Placental pericyte (primary cell): ENCODE results near the gene SHROOM1. TPM values are rescaled to one million over a fixed set of nuclear protein-coding genes. Genes with fewer than 3 reads are reported as not detected.

ENCODE experiments used
- small RNA-seq: library from RNA; depleted of rRNA; stranded (forward); fragments of <200 nt; gene quantifications from one replicate; pipeline ENCODE3, GENCODE V24; 2012; ENCODE audit warnings: low replicate concordance
- total RNA-seq: library from RNA; depleted of rRNA; stranded (reverse); fragments of >200 nt; gene quantifications from 2 replicates; pipeline ENCODE4 v1.2.3, GENCODE V29; 2012

The SHROOM1 gene
- total RNA-seq: 2.0 and 8.9 TPM in 2 replicates

GRCh38 chr5:132830436-132831094 lies at the start of gene SHROOM1:
SHROOM1 (minus strand) TSS chr5:132830647; CDS start chr5:132826140, 4,507 bp downstream.

DNA sequence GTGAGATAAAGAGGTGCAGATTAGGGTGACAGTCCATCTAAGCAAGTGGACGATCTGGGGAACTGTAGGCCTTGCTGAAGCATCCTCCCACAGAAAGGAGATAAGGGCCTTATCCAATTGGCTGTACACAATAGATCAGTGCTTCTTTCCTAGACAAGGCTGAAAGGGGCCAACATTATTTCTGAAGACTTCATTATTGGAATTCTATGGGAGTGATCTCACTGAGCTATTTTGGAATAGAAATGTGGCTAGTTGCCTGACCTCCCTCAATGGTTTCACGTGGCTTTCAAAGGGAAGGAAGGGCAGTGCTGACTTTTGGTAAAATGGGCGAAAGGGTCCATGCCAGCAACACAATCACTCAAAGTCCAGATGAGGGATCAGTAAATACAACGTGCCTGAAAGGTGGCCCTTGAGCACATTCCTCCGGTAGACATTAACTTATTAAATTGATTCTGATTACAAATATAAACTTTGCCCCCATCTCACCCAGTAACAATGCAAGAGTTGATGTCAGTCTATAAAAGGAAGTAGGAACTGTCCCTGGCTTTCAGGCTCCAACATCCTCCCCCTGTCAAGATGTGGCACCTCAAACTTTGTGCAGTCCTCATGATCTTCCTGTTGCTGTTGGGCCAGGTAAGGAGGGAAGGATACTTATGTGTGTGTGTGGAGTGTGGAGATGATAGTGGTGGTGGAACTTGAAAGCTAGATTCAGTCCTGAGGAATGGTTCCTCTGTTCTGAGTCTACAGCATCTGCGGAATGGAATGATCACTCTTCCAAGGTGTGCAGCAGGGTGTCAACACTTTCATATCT lies 42.9 kb upstream of the SHROOM1 start, which contains the start of gene LEAP2:
Gene LEAP2 (plus strand): TSS at position 550 of the 811 bp plus-strand sequence. CDS start 27 bp downstream, at position 577.

GRCh38 chr5:132866342-132867045 lies 36.0 kb upstream of the SHROOM1 start, which contains the start of the genes GDF9 and UQCRQ:
GDF9 (minus strand) TSS chr5:132866469; CDS start chr5:132864533, 1,936 bp downstream.
UQCRQ (plus strand) TSS chr5:132866642; CDS start chr5:132866882, 240 bp downstream.

GRCh38 chr5:132812781-132813598 lies 17.5 kb downstream of the SHROOM1 start, which contains the start of gene SOWAHA:
SOWAHA (plus strand) TSS chr5:132813302; CDS start chr5:132813622, 320 bp downstream.

DNA sequence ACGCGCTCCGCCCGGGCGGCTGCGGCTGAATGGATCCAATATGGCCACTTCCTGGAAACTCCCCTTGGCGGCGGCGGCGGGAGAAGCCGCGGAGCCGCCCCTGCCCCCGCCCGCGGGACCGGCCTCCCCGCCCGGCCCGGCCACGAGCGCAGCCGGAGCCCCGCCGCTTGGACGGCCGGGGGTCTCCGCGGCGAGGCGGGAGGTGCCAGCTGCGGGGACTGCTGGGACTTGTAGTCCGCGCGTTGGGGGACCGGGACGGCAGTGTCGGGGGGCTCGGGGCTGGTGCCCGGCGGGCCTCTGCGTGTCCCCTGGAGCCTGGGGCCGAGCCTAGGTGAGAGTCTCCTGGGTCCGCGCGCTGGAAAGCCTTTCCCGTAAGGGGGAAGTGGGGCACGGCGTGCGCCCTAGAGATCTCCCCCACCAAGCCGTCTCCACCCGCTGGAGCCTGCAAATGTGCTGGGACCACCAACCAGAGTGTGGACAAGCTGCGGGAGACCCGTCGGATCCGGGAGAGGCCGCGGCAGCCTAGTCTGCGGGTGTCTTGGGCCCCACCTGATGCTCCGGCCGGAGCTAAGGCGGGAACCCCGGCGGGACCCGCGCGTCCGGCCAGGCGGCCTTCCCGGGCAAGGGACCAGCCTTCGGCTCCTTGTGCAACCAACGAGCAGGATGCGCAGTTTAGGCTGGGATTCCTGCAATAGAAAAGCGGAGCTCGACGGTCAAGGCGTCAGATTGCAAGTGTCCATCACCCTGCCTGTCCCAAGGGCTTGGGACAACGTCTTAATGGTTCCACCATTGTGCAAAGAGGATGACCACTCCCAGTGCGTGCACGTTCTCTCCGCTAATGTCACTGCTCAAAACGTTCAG lies 53.0 kb downstream of the SHROOM1 start, which contains the start of gene SEPTIN8:
Gene SEPTIN8 (minus strand): TSS at position 31 of the 861 bp plus-strand sequence. CDS start 102 bp downstream, outside the sequence.

Small RNA genes lying within 50 kb of the gene (small RNA-seq; reads per million reads assigned to genes)
- gene RNA5SP192: not detected

Other genes with a start within 250 kb of the SHROOM1 start
- not detected in 2 replicates for gene IL13, start 172.5 kb downstream of the SHROOM1 start, total RNA-seq
- not detected in 2 replicates for gene IL4, start 156.7 kb downstream of the SHROOM1 start, total RNA-seq
- 9.4 and 10.1 TPM in 2 replicates for gene KIF3A, start 93.1 kb downstream of the SHROOM1 start, total RNA-seq
- gene CCNI2, start 83.2 kb downstream of the SHROOM1 start, total RNA-seq: not detected in 2 replicates
- 31.1 and 67.0 TPM in 2 replicates for gene SEPTIN8, start 53.4 kb downstream of the SHROOM1 start, total RNA-seq
- not detected in 2 replicates for gene SOWAHA, start 17.3 kb downstream of the SHROOM1 start, total RNA-seq
- gene GDF9, start 35.8 kb upstream of the SHROOM1 start, total RNA-seq: 0.22 TPM in 1 of 2 replicates, not detected in the other
- gene UQCRQ, start 36.0 kb upstream of the SHROOM1 start, total RNA-seq: 50.3 and 62.1 TPM in 2 replicates
- gene LEAP2, start 43.0 kb upstream of the SHROOM1 start, total RNA-seq: 0.22 and 0.43 TPM in 2 replicates
- gene AFF4, start 133.0 kb upstream of the SHROOM1 start, total RNA-seq: 67.4 and 101 TPM in 2 replicates
- gene ZCCHC10, start 195.9 kb upstream of the SHROOM1 start, total RNA-seq: 10.1 and 12.6 TPM in 2 replicates
- gene HSPA4, start 221.4 kb upstream of the SHROOM1 start, total RNA-seq: 134 and 155 TPM in 2 replicates